B cell (primary cell): ENCODE data around the gene CAMK1D. TPM values are rescaled to one million over a fixed set of nuclear protein-coding genes. Genes with fewer than 3 reads are reported as not detected.

ENCODE experiments used
- ATAC-seq: fragments of 200-7000 bp; cut with Tn5 transposase; one replicate; pipeline ENCODE4 v1.10.0; 2021; ENCODE audit warnings: low read depth, mild to moderate bottlenecking, moderate number of reproducible peaks, moderate library complexity
- CTCF ChIA-PET: fragments of 350-600 bp; sonication (Branson Sonifier 250); formaldehyde crosslinking; loops from one replicate; lab custom pipeline; 2021; ENCODE audit warnings: antibody characterized with exemption, inconsistent platforms; lab: Charles Lee
- POLR2A ChIA-PET: fragments of 350-600 bp; sonication (Branson Sonifier 250); formaldehyde crosslinking; loops from one replicate; lab custom pipeline; 2021; ENCODE audit warnings: antibody characterized with exemption; lab: Charles Lee
- DNase-seq: peaks from one replicate; pipeline ENCODE4 v3.0.0; 2013
- H2AFZ ChIP-seq: 2 replicates; pipeline ENCODE4 v1.6.1; 2012; ENCODE audit warnings: mild to moderate bottlenecking, low read depth, low read length; ENCODE audit not compliant: insufficient read depth, poor library complexity, severe bottlenecking
- H3K27ac ChIP-seq, 2 donors: 1 replicate in 1 of 2; 2 replicates in 1 of 2; pipeline ENCODE4 v1.5.1; 2012 to 2013; ENCODE audit warnings: low read length in 2 of 2, mild to moderate bottlenecking in 2 of 2, moderate library complexity in 1 of 2
- H3K27me3 ChIP-seq, 4 experiments: fragments of 200-600 bp in 1 of 4; sonication (generic) in 1 of 4; replicated peaks in 1 of 4; 1 replicate in 2 of 4; 2 replicates in 2 of 4; pipeline versions ENCODE4 v1.6.1 to v1.7.0; 2013 to 2016; ENCODE audit warnings: low read length in 3 of 4, mild to moderate bottlenecking in 2 of 4, mixed read lengths in 1 of 4, moderate library complexity in 1 of 4; ENCODE audit not compliant: insufficient read depth in 4 of 4, control insufficient read depth in 3 of 4; ENCODE audit errors: control extremely low read depth in 1 of 4
- H3K36me3 ChIP-seq, 2 experiments: replicated peaks in 1 of 2; 1 replicate in 1 of 2; 2 replicates in 1 of 2; pipeline versions ENCODE4 v1.6.1 to v1.7.1; 2013; ENCODE audit warnings: low read length in 1 of 2; ENCODE audit not compliant: insufficient read depth in 2 of 2, control insufficient read depth in 1 of 2; ENCODE audit errors: control extremely low read depth in 1 of 2, extremely low read depth in 1 of 2
- H3K4me1 ChIP-seq, 2 donors: fragments of 200-600 bp in 1 of 2; sonication (generic) in 1 of 2; 1 replicate in 1 of 2; 2 replicates in 1 of 2; pipeline versions ENCODE4 v1.5.1 to v1.6.1; 2013 to 2017; ENCODE audit warnings: low read length in 2 of 2; ENCODE audit not compliant: control insufficient read depth in 2 of 2, insufficient read depth in 2 of 2
- H3K4me2 ChIP-seq: replicated peaks from 2 replicates; pipeline ENCODE3; 2012; ENCODE audit warnings: mild to moderate bottlenecking, low read depth, low read length; ENCODE audit not compliant: poor library complexity, severe bottlenecking
- H3K4me3 ChIP-seq, 5 experiments: fragments of 200-600 bp in 1 of 5; sonication (generic) in 1 of 5; 1 replicate in 3 of 5; 2 replicates in 2 of 5; pipeline versions ENCODE4 v1.5.1 to v1.7.0; 2011 to 2016; ENCODE audit warnings: low read length in 4 of 5, mild to moderate bottlenecking in 4 of 5, low read depth in 2 of 5, control low read depth in 1 of 5, moderate library complexity in 1 of 5; ENCODE audit not compliant: insufficient read depth in 1 of 5; ENCODE audit errors: control extremely low read depth in 1 of 5, extremely low read depth in 1 of 5
- H3K79me2 ChIP-seq: fragments of 200-600 bp; sonication (generic); one replicate; pipeline ENCODE4 v1.6.0; 2016; ENCODE audit warnings: low read length; ENCODE audit not compliant: control insufficient read depth, insufficient read depth
- H3K9ac ChIP-seq: fragments of 200-600 bp; sonication (generic); 2 replicates; pipeline ENCODE4 v1.6.1; 2017; ENCODE audit warnings: mild to moderate bottlenecking, low read length, moderate library complexity
- H3K9me3 ChIP-seq, 3 donors: one replicate each; pipeline versions ENCODE4 v1.6.1 to v1.7.1; 2013; ENCODE audit warnings: low read length in 2 of 3; ENCODE audit not compliant: control insufficient read depth in 2 of 3, insufficient read depth in 1 of 3; ENCODE audit errors: control extremely low read depth in 1 of 3
- H4K20me1 ChIP-seq: 2 replicates; pipeline ENCODE4 v1.6.0; 2012; ENCODE audit warnings: mild to moderate bottlenecking, low read length; ENCODE audit not compliant: insufficient read depth, control insufficient read depth, poor library complexity, severe bottlenecking
- H3K27ac Mint-ChIP-seq: one replicate; pipeline ENCODE4 v1.8.0; 2021; ENCODE audit warnings: mixed read lengths
- H3K27me3 Mint-ChIP-seq: one replicate; pipeline ENCODE4 v1.8.0; 2021; ENCODE audit warnings: mixed read lengths
- H3K4me1 Mint-ChIP-seq: one replicate; pipeline ENCODE4 v1.8.0; 2021; ENCODE audit warnings: mixed read lengths
- H3K4me3 Mint-ChIP-seq: one replicate; pipeline ENCODE4 v1.8.0; 2021; ENCODE audit warnings: mixed read lengths
- H3K9me3 Mint-ChIP-seq: one replicate; pipeline ENCODE4 v1.8.0; 2022; ENCODE audit warnings: mixed read lengths; ENCODE audit not compliant: insufficient read depth
- EZH2 ChIP-seq: IDR thresholded peaks from 2 replicates; pipeline ENCODE4 v1.6.1; 2012; ENCODE audit warnings: borderline replicate concordance, low read depth, mild to moderate bottlenecking, moderate library complexity, low read length; ENCODE audit not compliant: insufficient read depth, poor library complexity, severe bottlenecking
- WGBS: methylation state at CpG from one replicate; pipeline ENCODE4 v1.1.5; 2013; ENCODE audit warnings: missing lambda C conversion rate; ENCODE audit not compliant: insufficient coverage; 5-methylcytosine and 5-hydroxymethylcytosine counted together
- intact Hi-C: fragments of 100-400 bp; cut with micrococcal nuclease; formaldehyde crosslinking; loops from one replicate; pipeline ENCODE4 v1.10.0; 2022
- polyA plus RNA-seq: library from polyadenylated mRNA; depleted of rRNA; stranded (reverse); fragments of >200 nt; gene quantifications from 2 replicates; pipeline ENCODE4 v1.2.3, GENCODE V29; 2012
- total RNA-seq, 2 donors: library from RNA; stranded (reverse); fragments of 120-200 nt in 1 of 2; gene quantifications; 1 replicate in 1 of 2; 2 replicates in 1 of 2; pipeline versions ENCODE4 v1.2.3 to v1.2.4, GENCODE V29; 2013 to 2022
- TF ChIP-seq, protein P1 (sequence below): fragments of 200-600 bp; IDR thresholded peaks from one replicate; pipeline ENCODE4 v1.8.0; 2022; ENCODE audit warnings: antibody characterized with exemption, mild to moderate bottlenecking

Gene CAMK1D
- total and polyA plus RNA-seq, 2 donors (not counting 1 experiment from before 2014, with no cell fraction given): 34.1 to 69.7 TPM

DNA sequence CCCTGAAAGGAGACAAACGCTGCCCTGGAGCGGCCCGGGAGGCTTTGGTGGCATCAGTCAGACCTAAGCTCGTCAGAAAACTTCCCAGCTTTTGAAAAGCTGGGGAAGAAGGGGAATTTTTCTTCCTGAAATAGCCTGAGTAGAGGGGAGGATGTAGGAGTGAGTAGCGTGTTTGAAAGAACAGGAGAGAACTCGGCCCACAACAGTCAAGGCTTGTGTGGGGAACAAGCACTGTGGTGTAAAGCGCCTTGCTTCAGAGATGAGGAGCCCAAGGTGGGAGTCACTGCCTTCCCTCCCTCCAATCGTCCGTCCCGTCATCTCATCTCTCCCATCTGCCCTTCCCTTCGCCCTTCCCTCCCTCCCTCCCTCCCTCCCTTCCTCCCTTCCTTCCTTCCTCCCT lies 273.3 kb downstream of the CAMK1D start:
- Histone ChIP-seq H3K4me2 (no peak overlapping the region), H3K36me3 (peaks cover 0 to 3% of the 10 kb centered on the region in 2 experiments), H3K9ac (no peak overlapping the region), H3K4me3 (no peak overlapping the region), H3K79me2 (peaks cover 87% of the 10 kb centered on the region), H3K4me1 (peaks cover 0 to 10% of the 10 kb centered on the region in 2 donors), H2AFZ (no peak overlapping the region), H3K27ac (no peak overlapping the region), H3K9me3 (no peaks in the 10 kb centered on the region), H4K20me1 (peaks cover 51% of the 10 kb centered on the region), H3K27me3 (no peaks in the 10 kb centered on the region)
- Mint-ChIP-seq H3K4me3 (no peak overlapping the region), H3K27me3 (no peaks in the 10 kb centered on the region), H3K4me1 (peaks cover 36% of the 10 kb centered on the region), H3K9me3 (no peaks in the 10 kb centered on the region), H3K27ac (no peak overlapping the region)
- ChIA-PET CTCF (no interaction called here), POLR2A (interaction anchor here (0.5 kb wide), 1 partner anchor 374 kb away, joined by 4 read pairs; no protein-coding TSS in a partner anchor)
- ATAC-seq (no peak), DNase-seq (no peak)
- intact Hi-C loops: no loop called here
- 95% methylated on average over 6 of the region's 11 CpGs for whole genome bisulfite sequencing
- TF ChIP-seq, protein P1, sequence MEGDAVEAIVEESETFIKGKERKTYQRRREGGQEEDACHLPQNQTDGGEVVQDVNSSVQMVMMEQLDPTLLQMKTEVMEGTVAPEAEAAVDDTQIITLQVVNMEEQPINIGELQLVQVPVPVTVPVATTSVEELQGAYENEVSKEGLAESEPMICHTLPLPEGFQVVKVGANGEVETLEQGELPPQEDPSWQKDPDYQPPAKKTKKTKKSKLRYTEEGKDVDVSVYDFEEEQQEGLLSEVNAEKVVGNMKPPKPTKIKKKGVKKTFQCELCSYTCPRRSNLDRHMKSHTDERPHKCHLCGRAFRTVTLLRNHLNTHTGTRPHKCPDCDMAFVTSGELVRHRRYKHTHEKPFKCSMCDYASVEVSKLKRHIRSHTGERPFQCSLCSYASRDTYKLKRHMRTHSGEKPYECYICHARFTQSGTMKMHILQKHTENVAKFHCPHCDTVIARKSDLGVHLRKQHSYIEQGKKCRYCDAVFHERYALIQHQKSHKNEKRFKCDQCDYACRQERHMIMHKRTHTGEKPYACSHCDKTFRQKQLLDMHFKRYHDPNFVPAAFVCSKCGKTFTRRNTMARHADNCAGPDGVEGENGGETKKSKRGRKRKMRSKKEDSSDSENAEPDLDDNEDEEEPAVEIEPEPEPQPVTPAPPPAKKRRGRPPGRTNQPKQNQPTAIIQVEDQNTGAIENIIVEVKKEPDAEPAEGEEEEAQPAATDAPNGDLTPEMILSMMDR: no peak
- no peak for TF ChIP-seq EZH2

DNA sequence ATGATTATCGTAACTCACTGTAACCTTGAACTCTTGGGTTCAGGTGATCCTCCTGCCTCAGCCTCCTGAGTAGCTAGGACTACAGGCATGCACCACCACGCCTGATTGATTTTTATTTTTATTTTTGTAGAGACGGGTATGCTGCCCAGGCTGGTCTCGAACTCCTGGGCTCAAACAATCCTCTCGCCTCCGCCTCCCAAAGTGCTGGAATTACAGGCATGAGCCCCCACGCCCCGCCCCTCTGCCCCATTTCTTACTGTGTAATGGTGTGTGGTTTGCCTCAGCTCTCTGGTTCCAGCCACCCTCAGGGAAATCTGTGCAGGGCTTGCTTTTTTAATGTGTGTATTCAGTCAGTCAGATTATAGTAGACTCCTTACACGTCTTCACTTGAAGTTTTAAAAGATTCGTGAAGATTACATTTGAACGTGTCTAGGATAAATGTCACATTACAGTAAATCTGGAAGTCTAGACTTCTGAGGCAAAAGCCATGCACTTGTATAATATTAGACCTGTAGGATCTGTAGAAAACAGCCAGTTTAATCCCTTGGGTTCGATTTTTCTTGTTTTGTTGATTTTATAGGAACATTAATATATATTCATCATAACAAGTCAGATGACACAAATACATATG lies 276.2 kb downstream of the CAMK1D start:
- POLR2A ChIA-PET: no interaction called here
- ATAC-seq (no peak), DNase-seq (no peak)
- no peak overlapping the region for H3K4me3 ChIP-seq
- H3K4me1 ChIP-seq: peaks cover 0 to under 1% of the 10 kb centered on the region in 2 donors
- Mint-ChIP-seq H3K27me3 (no peaks in the 10 kb centered on the region), H3K27ac (no peak overlapping the region), H3K4me3 (no peak overlapping the region), H3K4me1 (peaks cover 28% of the 10 kb centered on the region), H3K9me3 (no peaks in the 10 kb centered on the region)
- H3K9me3 ChIP-seq: no peaks in the 10 kb centered on the region
- peaks cover 53% of the 10 kb centered on the region for H4K20me1 ChIP-seq
- peaks cover 1 to 3% of the 10 kb centered on the region in 2 experiments for H3K36me3 ChIP-seq
- no peaks in the 10 kb centered on the region for H3K27me3 ChIP-seq
- CTCF ChIA-PET: no interaction called here
- H3K79me2 ChIP-seq: peaks cover 87% of the 10 kb centered on the region
- 93% methylated on average over 6 of the region's 12 CpGs for WGBS
- H2AFZ ChIP-seq: no peak overlapping the region
- no peak overlapping the region for H3K27ac ChIP-seq
- no peak overlapping the region for H3K4me2 ChIP-seq
- intact Hi-C loops: no loop called here
- no peak overlapping the region for H3K9ac ChIP-seq
- no peak for TF ChIP-seq EZH2
- TF ChIP-seq, protein P1: no peak
